ENCODE measurements around the gene SMS.

DNA sequence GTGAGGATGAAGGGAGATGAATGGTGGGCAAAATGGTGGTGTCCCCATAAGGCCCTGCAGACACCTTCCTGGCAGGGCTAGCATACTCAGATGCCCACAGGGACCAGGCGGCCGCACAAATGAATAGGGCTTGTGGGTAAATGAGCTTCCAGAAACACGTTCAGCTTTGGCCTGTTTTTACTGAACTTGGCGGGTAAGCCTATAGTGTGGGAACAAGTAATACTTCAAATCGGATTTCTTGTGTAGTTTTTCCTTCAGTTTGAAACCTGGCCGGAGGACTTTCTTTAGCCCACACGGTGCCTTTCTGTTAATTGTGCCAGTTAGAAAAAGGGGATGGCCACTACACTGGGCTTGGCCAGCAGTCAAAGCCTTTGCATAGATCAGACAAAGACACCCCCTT is 22.8 kb downstream of the SMS start:
- TF ChIP-seq, protein P1, sequence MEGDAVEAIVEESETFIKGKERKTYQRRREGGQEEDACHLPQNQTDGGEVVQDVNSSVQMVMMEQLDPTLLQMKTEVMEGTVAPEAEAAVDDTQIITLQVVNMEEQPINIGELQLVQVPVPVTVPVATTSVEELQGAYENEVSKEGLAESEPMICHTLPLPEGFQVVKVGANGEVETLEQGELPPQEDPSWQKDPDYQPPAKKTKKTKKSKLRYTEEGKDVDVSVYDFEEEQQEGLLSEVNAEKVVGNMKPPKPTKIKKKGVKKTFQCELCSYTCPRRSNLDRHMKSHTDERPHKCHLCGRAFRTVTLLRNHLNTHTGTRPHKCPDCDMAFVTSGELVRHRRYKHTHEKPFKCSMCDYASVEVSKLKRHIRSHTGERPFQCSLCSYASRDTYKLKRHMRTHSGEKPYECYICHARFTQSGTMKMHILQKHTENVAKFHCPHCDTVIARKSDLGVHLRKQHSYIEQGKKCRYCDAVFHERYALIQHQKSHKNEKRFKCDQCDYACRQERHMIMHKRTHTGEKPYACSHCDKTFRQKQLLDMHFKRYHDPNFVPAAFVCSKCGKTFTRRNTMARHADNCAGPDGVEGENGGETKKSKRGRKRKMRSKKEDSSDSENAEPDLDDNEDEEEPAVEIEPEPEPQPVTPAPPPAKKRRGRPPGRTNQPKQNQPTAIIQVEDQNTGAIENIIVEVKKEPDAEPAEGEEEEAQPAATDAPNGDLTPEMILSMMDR (IDR thresholded peaks at IDR 0.05): no peak
- no peak for TF ChIP-seq ZFX (IDR thresholded peaks at IDR 0.05; ENCODE audit: borderline replicate concordance)
